ENCODE results near the gene DISC1. TPM values are rescaled to one million over a fixed set of nuclear protein-coding genes. Genes with fewer than 3 reads are reported as not detected.

Gene DISC1
- total and polyA plus RNA-seq, 5 donors, result 2.3 to 7.4 (median 4.6) TPM

GRCh38 chr1:231872461-231872910 lies 245.9 kb downstream of the DISC1 start:
- no peak overlapping the region for H3K27ac ChIP-seq (ENCODE audit: low read length)
- H3K4me3 ChIP-seq (ENCODE audit: low read length), result no peak overlapping the region
- ATAC-seq (no peak), DNase-seq (no peak)
- H3K27me3 ChIP-seq (ENCODE audit: control insufficient read depth, insufficient read depth), result no peaks in the 10 kb centered on the region
- no peaks in the 10 kb centered on the region for H3K9me3 ChIP-seq (ENCODE audit: control insufficient read depth, low read length)
- 84% methylated on average over 1 of the region's 1 CpG for WGBS
- peaks cover 6% of the 10 kb centered on the region for H3K4me1 ChIP-seq (ENCODE audit: control insufficient read depth, insufficient read depth, low read length)
- intact Hi-C loops (cut with DNase I), result no loop called here

DNA sequence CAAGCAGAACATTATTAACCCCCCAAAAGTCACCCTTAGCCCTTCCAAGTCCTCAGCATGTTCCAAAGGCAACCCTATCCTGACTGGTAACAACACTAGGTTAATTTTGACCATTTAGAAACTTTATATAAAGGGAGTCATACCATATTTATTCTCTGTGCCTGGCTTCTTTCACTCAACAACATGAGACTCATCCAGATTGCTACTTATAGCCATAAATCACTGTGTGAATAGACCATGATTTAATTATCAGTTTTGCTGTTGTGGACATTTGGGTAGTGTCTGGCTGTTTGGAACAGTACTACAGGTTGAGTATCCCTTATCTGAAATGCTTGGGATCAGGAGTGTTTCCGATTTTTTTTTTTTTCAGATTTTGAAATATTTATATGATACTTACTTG lies 252.1 kb downstream of the DISC1 start:
- no peaks in the 10 kb centered on the region for H3K4me1 ChIP-seq (ENCODE audit: control insufficient read depth, insufficient read depth, low read length)
- 88% methylated on average over 1 of the region's 1 CpG for WGBS
- no peaks in the 10 kb centered on the region for H3K27me3 ChIP-seq (ENCODE audit: control insufficient read depth, insufficient read depth)
- intact Hi-C loops (cut with DNase I), result no loop called here
- no peaks in the 10 kb centered on the region for H3K9me3 ChIP-seq (ENCODE audit: control insufficient read depth, low read length)
- no peak for ATAC-seq
- H3K27ac ChIP-seq (ENCODE audit: low read length), result no peak overlapping the region
- no peak overlapping the region for H3K4me3 ChIP-seq (ENCODE audit: low read length)
- DNase-seq, result no peak

GRCh38 chr1:231879296-231879695 lies 252.7 kb downstream of the DISC1 start:
- H3K9me3 ChIP-seq (ENCODE audit: control insufficient read depth, low read length), result no peaks in the 10 kb centered on the region
- H3K4me1 ChIP-seq (ENCODE audit: control insufficient read depth, insufficient read depth, low read length), result no peaks in the 10 kb centered on the region
- ATAC-seq (no peak), DNase-seq (no peak)
- no peak overlapping the region for H3K27ac ChIP-seq (ENCODE audit: low read length)
- no peaks in the 10 kb centered on the region for H3K27me3 ChIP-seq (ENCODE audit: control insufficient read depth, insufficient read depth)
- intact Hi-C loops (cut with DNase I), result no loop called here
- H3K4me3 ChIP-seq (ENCODE audit: low read length), result no peak overlapping the region
- WGBS, result 100% methylated on average over 1 of the region's 1 CpG

GRCh38 chr1:231882333-231882732 lies 255.7 kb downstream of the DISC1 start:
- 93% methylated on average over 4 of the region's 4 CpGs for WGBS

DNA sequence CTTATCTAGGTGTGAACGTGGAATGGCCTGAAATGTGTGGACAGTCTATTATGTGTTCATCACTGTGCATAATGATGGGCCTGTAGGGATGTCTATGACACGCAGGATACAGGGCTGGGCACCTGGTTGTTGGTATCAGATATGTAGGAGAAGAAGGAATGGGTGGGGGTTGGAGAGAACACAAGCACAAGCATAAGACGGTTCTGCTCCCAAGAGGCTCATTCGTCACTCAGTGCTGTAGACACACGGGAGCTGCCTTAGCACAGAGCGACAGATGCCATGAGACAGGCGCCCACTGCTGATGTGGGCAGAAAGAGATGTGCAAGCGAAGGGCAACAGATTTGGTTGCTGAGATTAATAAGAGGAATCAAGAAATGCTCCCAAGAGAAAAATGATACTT lies 256.2 kb downstream of the DISC1 start:
- intact Hi-C loops (cut with DNase I), result no loop called here
- 89% methylated on average over 8 of the region's 8 CpGs for WGBS
- DNase-seq (no peak), ATAC-seq (no peak)
- Histone ChIP-seq H3K4me3 (ENCODE audit: low read length) (no peak overlapping the region), H3K27ac (ENCODE audit: low read length) (no peak overlapping the region), H3K4me1 (ENCODE audit: control insufficient read depth, insufficient read depth, low read length) (peaks cover 2% of the 10 kb centered on the region), H3K27me3 (ENCODE audit: control insufficient read depth, insufficient read depth) (no peaks in the 10 kb centered on the region), H3K9me3 (ENCODE audit: control insufficient read depth, low read length) (no peaks in the 10 kb centered on the region)

More at GRCh38 chr1:231882333-231882732, 255.7 kb downstream of the DISC1 start:
- Histone ChIP-seq H3K4me3 (ENCODE audit: low read length) (no peak overlapping the region), H3K4me1 (ENCODE audit: control insufficient read depth, insufficient read depth, low read length) (peaks cover 2% of the 10 kb centered on the region), H3K27ac (ENCODE audit: low read length) (no peak overlapping the region), H3K27me3 (ENCODE audit: control insufficient read depth, insufficient read depth) (no peaks in the 10 kb centered on the region), H3K9me3 (ENCODE audit: control insufficient read depth, low read length) (no peaks in the 10 kb centered on the region)
- DNase-seq, result no peak
- no peak for ATAC-seq
- intact Hi-C loops (cut with DNase I), result no loop called here

DNA sequence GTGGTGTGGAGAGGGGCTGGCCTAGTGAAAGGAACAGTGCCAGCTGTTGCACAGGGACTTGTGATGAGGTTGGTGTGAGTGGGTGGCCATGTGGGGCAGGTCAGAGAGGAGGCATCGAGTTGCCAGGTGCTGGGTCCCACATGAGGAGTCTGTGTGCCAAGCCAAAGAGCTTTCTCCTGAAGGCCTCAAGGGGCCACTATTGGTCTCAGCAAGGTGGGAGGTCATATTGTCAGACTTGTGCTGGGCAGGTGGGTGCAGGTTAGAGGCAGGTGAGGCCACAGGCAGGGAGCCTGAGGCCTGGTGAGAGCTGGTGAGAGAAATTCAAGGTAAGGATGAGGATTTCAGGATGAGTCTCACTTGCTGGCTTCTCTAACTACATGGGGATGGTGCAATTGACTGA lies 256.8 kb downstream of the DISC1 start:
- no peak for DNase-seq
- peaks cover 2% of the 10 kb centered on the region for H3K4me1 ChIP-seq (ENCODE audit: control insufficient read depth, insufficient read depth, low read length)
- ATAC-seq, result no peak
- intact Hi-C loops (cut with DNase I), result no loop called here
- no peak overlapping the region for H3K4me3 ChIP-seq (ENCODE audit: low read length)
- H3K27me3 ChIP-seq (ENCODE audit: control insufficient read depth, insufficient read depth), result no peaks in the 10 kb centered on the region
- H3K9me3 ChIP-seq (ENCODE audit: control insufficient read depth, low read length), result no peaks in the 10 kb centered on the region
- H3K27ac ChIP-seq (ENCODE audit: low read length), result no peak overlapping the region
- WGBS, result 95% methylated on average over 1 of the region's 1 CpG

- peaks cover 2% of the 10 kb centered on the region for H3K4me1 ChIP-seq (ENCODE audit: control insufficient read depth, insufficient read depth, low read length)
- no peak for DNase-seq
- no peak overlapping the region for H3K4me3 ChIP-seq (ENCODE audit: low read length)
- intact Hi-C loops (cut with DNase I), result no loop called here
- no peak overlapping the region for H3K27ac ChIP-seq (ENCODE audit: low read length)
- WGBS, result 63% methylated on average over 7 of the region's 7 CpGs
- no peaks in the 10 kb centered on the region for H3K9me3 ChIP-seq (ENCODE audit: control insufficient read depth, low read length)
- ATAC-seq, result no peak
- no peaks in the 10 kb centered on the region for H3K27me3 ChIP-seq (ENCODE audit: control insufficient read depth, insufficient read depth)
Observed at GRCh38 chr1:231885209-231885854, 258.7 kb downstream of the DISC1 start.

DNA sequence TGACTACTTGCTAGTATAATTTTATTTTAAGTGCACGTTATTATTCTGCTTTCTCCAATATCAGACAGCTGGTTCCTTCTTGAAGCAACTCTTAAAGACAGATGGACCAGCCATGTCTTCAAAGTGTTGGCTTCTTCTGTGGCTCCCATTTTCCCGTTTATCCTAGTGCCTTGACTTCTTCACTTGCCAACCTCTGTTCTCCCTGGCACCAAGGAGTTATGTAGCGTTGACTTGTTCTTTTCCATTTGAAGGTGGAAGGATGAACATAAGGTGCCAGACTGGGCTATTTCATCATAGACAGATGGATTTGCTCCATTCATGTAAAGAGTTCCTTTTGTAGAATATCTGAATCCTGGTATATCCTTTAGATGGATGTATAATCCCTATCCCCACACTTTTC lies 260.6 kb downstream of the DISC1 start:
- intact Hi-C loops (cut with DNase I), result no loop called here
- no peak overlapping the region for H3K4me3 ChIP-seq (ENCODE audit: low read length)
- 97% methylated on average over 3 of the region's 3 CpGs for WGBS
- no peaks in the 10 kb centered on the region for H3K27me3 ChIP-seq (ENCODE audit: control insufficient read depth, insufficient read depth)
- H3K27ac ChIP-seq (ENCODE audit: low read length), result no peak overlapping the region
- DNase-seq (no peak), ATAC-seq (no peak)
- peaks cover 2% of the 10 kb centered on the region for H3K4me1 ChIP-seq (ENCODE audit: control insufficient read depth, insufficient read depth, low read length)
- H3K9me3 ChIP-seq (ENCODE audit: control insufficient read depth, low read length), result no peaks in the 10 kb centered on the region

- Histone ChIP-seq H3K27ac (ENCODE audit: low read length) (no peak overlapping the region), H3K4me1 (ENCODE audit: control insufficient read depth, insufficient read depth, low read length) (peaks cover 2% of the 10 kb centered on the region), H3K9me3 (ENCODE audit: control insufficient read depth, low read length) (no peaks in the 10 kb centered on the region), H3K4me3 (ENCODE audit: low read length) (no peak overlapping the region), H3K27me3 (ENCODE audit: control insufficient read depth, insufficient read depth) (no peaks in the 10 kb centered on the region)
- ATAC-seq (no peak), DNase-seq (no peak)
- 94% methylated on average over 6 of the region's 6 CpGs for WGBS
- intact Hi-C loops (cut with DNase I), result no loop called here
Observed at GRCh38 chr1:231887866-231888265, 261.3 kb downstream of the DISC1 start.

- intact Hi-C loops (cut with DNase I), result no loop called here
- H3K4me1 ChIP-seq (ENCODE audit: control insufficient read depth, insufficient read depth, low read length), result peaks cover 2% of the 10 kb centered on the region
- H3K27me3 ChIP-seq (ENCODE audit: control insufficient read depth, insufficient read depth), result no peaks in the 10 kb centered on the region
- ATAC-seq (no peak), DNase-seq (no peak)
- 93% methylated on average over 4 of the region's 4 CpGs for WGBS
- no peak overlapping the region for H3K27ac ChIP-seq (ENCODE audit: low read length)
- no peaks in the 10 kb centered on the region for H3K9me3 ChIP-seq (ENCODE audit: control insufficient read depth, low read length)
- H3K4me3 ChIP-seq (ENCODE audit: low read length), result no peak overlapping the region
Observed at GRCh38 chr1:231890791-231891190, 264.2 kb downstream of the DISC1 start.

DNA sequence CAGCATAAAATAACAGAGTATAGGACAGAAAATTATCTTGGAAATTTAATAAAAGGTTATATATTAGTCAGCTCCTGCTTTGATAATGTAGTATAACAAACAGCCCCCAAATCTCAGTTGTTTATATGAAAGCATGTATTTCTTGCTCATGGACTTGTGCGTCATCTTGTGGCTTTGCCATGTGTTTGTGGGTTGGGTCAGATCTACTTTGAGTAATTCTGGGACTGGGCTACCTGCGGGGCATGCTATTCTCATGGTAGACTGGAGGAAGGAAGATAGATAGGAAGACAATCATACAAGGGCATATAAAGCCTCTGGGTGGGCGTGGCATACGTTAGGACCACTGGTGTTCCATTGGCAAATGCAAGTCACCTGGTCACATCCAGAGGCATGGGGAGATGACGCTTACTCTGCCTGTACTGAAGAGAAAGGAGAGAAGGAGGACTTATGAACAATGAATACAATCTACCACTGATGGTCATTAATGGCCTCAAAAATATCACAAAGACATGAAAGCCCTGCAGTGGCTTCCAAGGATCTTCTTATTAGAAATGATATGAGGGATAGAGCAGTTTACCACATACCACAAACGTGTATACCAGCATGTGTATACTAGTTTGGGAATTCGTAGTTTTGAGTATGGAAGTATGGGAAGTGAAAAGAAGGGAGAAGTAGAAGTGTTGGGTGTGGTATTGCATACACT lies 267.0 kb downstream of the DISC1 start:
- Histone ChIP-seq H3K9me3 (ENCODE audit: control insufficient read depth, low read length) (no peaks in the 10 kb centered on the region), H3K27me3 (ENCODE audit: control insufficient read depth, insufficient read depth) (no peaks in the 10 kb centered on the region), H3K4me1 (ENCODE audit: control insufficient read depth, insufficient read depth, low read length) (peaks cover 3% of the 10 kb centered on the region), H3K27ac (ENCODE audit: low read length) (no peak overlapping the region), H3K4me3 (ENCODE audit: low read length) (no peak overlapping the region)
- DNase-seq (no peak), ATAC-seq (no peak)
- intact Hi-C loops (cut with DNase I), result no loop called here
- 95% methylated on average over 7 of the region's 7 CpGs for WGBS

Data from right cardiac atrium (tissue), 5 donors.